SK-N-MC (cell line): ENCODE measurements around the gene SLC17A8.

ENCODE experiments used
- EZH2 ChIP-seq: fragments of 200-600 bp; sonication (generic); IDR thresholded peaks from one replicate; pipeline ENCODE4 v1.6.1; 2017; ENCODE audit warnings: antibody characterized with exemption
- POLR2AphosphoS5 ChIP-seq: IDR thresholded peaks from 2 replicates; pipeline ENCODE4 v1.6.1; 2012; ENCODE audit warnings: mild to moderate bottlenecking, low read depth, low read length, borderline replicate concordance

GRCh38 chr12:100414739-100415138, 57.9 kb downstream of the SLC17A8 start:
- TF ChIP-seq POLR2AphosphoS5 (no peak), EZH2 (no peak)
